Measurements from ENCODE around the gene BANP.
"Not testable (repeated sequence)": the region's sequence is repeated elsewhere in the genome, so short reads cannot be mapped to it uniquely, and the experiment has no call there.

BANP gene

DNA sequence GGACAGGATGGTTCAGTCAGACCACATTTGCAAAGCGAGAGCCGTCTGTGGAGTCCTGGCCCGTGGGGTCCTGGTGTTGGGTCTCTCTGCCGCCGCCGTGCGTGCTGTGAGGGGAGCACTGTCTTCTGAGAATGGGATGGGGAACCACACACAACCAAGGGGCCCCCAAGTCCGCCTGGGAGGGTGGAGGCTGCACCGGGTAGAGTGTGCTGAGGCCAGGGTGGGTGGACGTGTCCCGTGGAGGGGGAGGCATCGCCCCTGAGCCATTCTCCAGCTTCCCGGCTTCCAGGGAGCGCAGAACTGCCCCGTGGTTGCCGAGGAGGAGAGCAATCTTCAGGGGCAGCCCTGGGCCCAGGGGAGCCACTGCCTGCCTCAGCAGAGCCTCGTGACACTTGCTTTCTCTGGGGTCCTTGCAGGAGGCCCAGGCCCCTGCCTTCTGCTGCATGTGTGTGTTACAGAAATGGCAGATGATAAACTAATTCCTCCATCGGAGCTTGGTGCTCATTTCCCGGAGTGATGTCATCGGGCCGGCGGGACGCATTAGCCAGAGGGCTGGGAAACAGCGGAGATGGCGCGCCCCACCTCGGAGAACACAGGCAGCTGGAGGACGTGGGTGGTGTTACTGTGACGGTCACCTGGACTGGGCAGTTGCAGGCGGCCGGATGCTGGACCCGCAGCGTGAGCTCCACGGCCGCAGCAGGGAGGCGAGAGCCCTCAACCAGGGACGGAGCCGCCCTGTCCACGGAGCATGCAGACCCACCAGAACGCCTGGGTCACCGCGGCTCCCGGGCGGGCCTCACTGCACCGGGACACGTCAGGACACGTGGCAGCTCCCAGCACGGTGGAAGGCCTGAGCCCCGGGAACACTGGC lies 168.9 kb downstream of the BANP start:
- H4K8ac ChIP-seq (ENCODE audit: low read depth, low read length); H2BK120ac ChIP-seq (ENCODE audit: insufficient read depth, low read length, poor library complexity); H3K79me1 ChIP-seq (ENCODE audit: low read length); H2BK12ac ChIP-seq (ENCODE audit: low read length); H4K12ac ChIP-seq (ENCODE audit: low read depth, low read length); H3K79me2 ChIP-seq (ENCODE audit: control insufficient read depth, insufficient read depth, low read length, poor library complexity); H3K27ac ChIP-seq (ENCODE audit: low read depth, low read length); H3K23ac ChIP-seq (ENCODE audit: low read length); H3K9ac ChIP-seq (ENCODE audit: low read length); H2AFZ ChIP-seq (ENCODE audit: insufficient read depth, low read length, poor library complexity); H3K36me3 ChIP-seq (ENCODE audit: control insufficient read depth in 1 of 2, insufficient read depth in 2 of 2, low read length in 2 of 2); H3K4me2 ChIP-seq (ENCODE audit: low read length); H3K18ac ChIP-seq (ENCODE audit: low read length); H3K14ac ChIP-seq (ENCODE audit: low read length); H2BK5ac ChIP-seq (ENCODE audit: low read depth, low read length, poor library complexity); H3K4ac ChIP-seq (ENCODE audit: low read depth, low read length); H4K91ac ChIP-seq (ENCODE audit: low read depth, low read length); H3K27me3 ChIP-seq (ENCODE audit: insufficient read depth, low read length); H3K9me3 ChIP-seq (ENCODE audit: insufficient read depth, low read depth, low read length): not testable (repeated sequence)
- peaks cover 6 to 12% of the 10 kb centered on the region in 2 experiments for H3K4me1 ChIP-seq (ENCODE audit: control insufficient read depth in 1 of 2, insufficient read depth in 2 of 2, low read length in 2 of 2)
- H3K4me3 ChIP-seq (ENCODE audit: low read depth, low read length) = peak overlapping the region; percentile 8
- peak overlapping the region; percentile 47 for H2AK5ac ChIP-seq (ENCODE audit: low read length)
- no CpG with 5 or more reads among the region's 49 CpGs for WGBS (ENCODE audit: extremely low coverage, insufficient coverage, insufficient read length)
- DNase-seq = peak; percentile 70 to 76

DNA sequence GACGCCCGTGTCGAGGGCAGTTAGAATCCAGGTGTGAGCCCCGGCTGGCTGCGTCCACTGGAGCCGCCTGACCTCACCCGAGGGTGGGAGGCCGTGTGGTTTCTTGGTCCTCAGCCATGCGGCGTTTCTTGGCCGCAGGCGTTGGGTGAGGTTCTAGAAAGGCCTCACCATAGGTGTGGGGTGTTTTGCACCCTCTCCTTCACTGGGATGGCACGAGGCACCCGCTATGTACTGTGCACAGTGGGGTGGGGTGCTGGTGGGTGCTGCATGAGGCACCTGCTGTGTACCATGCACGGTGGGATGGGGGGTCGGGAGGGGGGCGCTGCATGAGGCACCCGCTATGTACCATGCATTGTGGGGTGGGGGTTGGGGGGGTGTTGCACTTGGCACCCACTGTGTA lies 169.6 kb downstream of the BANP start:
- Histone ChIP-seq H3K27ac (ENCODE audit: low read depth, low read length) (no peak overlapping the region), H3K79me1 (ENCODE audit: low read length) (no peaks in the 10 kb centered on the region), H2BK12ac (ENCODE audit: low read length) (no peak overlapping the region), H4K91ac (ENCODE audit: low read depth, low read length) (no peak overlapping the region), H3K23ac (ENCODE audit: low read length) (no peak overlapping the region), H2BK5ac (ENCODE audit: low read depth, low read length, poor library complexity) (no peak overlapping the region), H2AK5ac (ENCODE audit: low read length) (no peak overlapping the region), H3K4me3 (ENCODE audit: low read depth, low read length) (no peak overlapping the region), H3K9ac (ENCODE audit: low read length) (no peak overlapping the region), H3K4me1 (ENCODE audit: control insufficient read depth in 1 of 2, insufficient read depth in 2 of 2, low read length in 2 of 2) (peaks cover 6 to 12% of the 10 kb centered on the region in 2 experiments), H3K4me2 (ENCODE audit: low read length) (no peak overlapping the region), H3K4ac (ENCODE audit: low read depth, low read length) (no peak overlapping the region), H3K79me2 (ENCODE audit: control insufficient read depth, insufficient read depth, low read length, poor library complexity) (no peaks in the 10 kb centered on the region), H4K12ac (ENCODE audit: low read depth, low read length) (no peak overlapping the region), H2BK120ac (ENCODE audit: insufficient read depth, low read length, poor library complexity) (no peak overlapping the region), H3K14ac (ENCODE audit: low read length) (no peak overlapping the region), H3K9me3 (ENCODE audit: insufficient read depth, low read depth, low read length) (peaks cover 2% of the 10 kb centered on the region), H2AFZ (ENCODE audit: insufficient read depth, low read length, poor library complexity) (no peak overlapping the region), H3K18ac (ENCODE audit: low read length) (no peak overlapping the region), H3K27me3 (ENCODE audit: insufficient read depth, low read length) (no peaks in the 10 kb centered on the region), H3K36me3 (ENCODE audit: control insufficient read depth in 1 of 2, insufficient read depth in 2 of 2, low read length in 2 of 2) (no peaks in the 10 kb centered on the region), H4K8ac (ENCODE audit: low read depth, low read length) (no peak overlapping the region)
- no peak for DNase-seq
- no CpG with 5 or more reads among the region's 18 CpGs for WGBS (ENCODE audit: extremely low coverage, insufficient coverage, insufficient read length)

- WGBS (ENCODE audit: extremely low coverage, insufficient coverage, insufficient read length) = no CpG with 5 or more reads among the region's 11 CpGs
- not testable (repeated sequence) for H2AFZ ChIP-seq (ENCODE audit: insufficient read depth, low read length, poor library complexity); H3K23ac ChIP-seq (ENCODE audit: low read length); H2BK12ac ChIP-seq (ENCODE audit: low read length); H3K4me2 ChIP-seq (ENCODE audit: low read length); H4K12ac ChIP-seq (ENCODE audit: low read depth, low read length); H3K27ac ChIP-seq (ENCODE audit: low read depth, low read length); H2BK5ac ChIP-seq (ENCODE audit: low read depth, low read length, poor library complexity); H3K18ac ChIP-seq (ENCODE audit: low read length); H4K8ac ChIP-seq (ENCODE audit: low read depth, low read length); H3K79me1 ChIP-seq (ENCODE audit: low read length); H2BK120ac ChIP-seq (ENCODE audit: insufficient read depth, low read length, poor library complexity); H3K79me2 ChIP-seq (ENCODE audit: control insufficient read depth, insufficient read depth, low read length, poor library complexity); H3K27me3 ChIP-seq (ENCODE audit: insufficient read depth, low read length); H2AK5ac ChIP-seq (ENCODE audit: low read length); H3K36me3 ChIP-seq (ENCODE audit: control insufficient read depth in 1 of 2, insufficient read depth in 2 of 2, low read length in 2 of 2); H3K9me3 ChIP-seq (ENCODE audit: insufficient read depth, low read depth, low read length); H3K4me3 ChIP-seq (ENCODE audit: low read depth, low read length); H3K9ac ChIP-seq (ENCODE audit: low read length); H3K14ac ChIP-seq (ENCODE audit: low read length); H3K4ac ChIP-seq (ENCODE audit: low read depth, low read length); H4K91ac ChIP-seq (ENCODE audit: low read depth, low read length)
- DNase-seq = peak in 1 of 2 donors; percentile 31
- peaks cover 6 to 12% of the 10 kb centered on the region in 2 experiments for H3K4me1 ChIP-seq (ENCODE audit: control insufficient read depth in 1 of 2, insufficient read depth in 2 of 2, low read length in 2 of 2)
Observed at GRCh38 chr16:88121391-88121790, 170.2 kb downstream of the BANP start.

- no peak overlapping the region for H2BK5ac ChIP-seq (ENCODE audit: low read depth, low read length, poor library complexity)
- H4K12ac ChIP-seq (ENCODE audit: low read depth, low read length) = no peak overlapping the region
- no peak overlapping the region for H3K23ac ChIP-seq (ENCODE audit: low read length)
- H3K18ac ChIP-seq (ENCODE audit: low read length) = no peak overlapping the region
- H3K4me1 ChIP-seq (ENCODE audit: control insufficient read depth in 1 of 2, insufficient read depth in 2 of 2, low read length in 2 of 2) = peaks cover 6 to 12% of the 10 kb centered on the region in 2 experiments
- no peak overlapping the region for H3K9ac ChIP-seq (ENCODE audit: low read length)
- no peak overlapping the region for H4K8ac ChIP-seq (ENCODE audit: low read depth, low read length)
- no peaks in the 10 kb centered on the region for H3K9me3 ChIP-seq (ENCODE audit: insufficient read depth, low read depth, low read length)
- H3K4me3 ChIP-seq (ENCODE audit: low read depth, low read length) = no peak overlapping the region
- H3K14ac ChIP-seq (ENCODE audit: low read length) = no peak overlapping the region
- H2AFZ ChIP-seq (ENCODE audit: insufficient read depth, low read length, poor library complexity) = no peak overlapping the region
- H3K79me2 ChIP-seq (ENCODE audit: control insufficient read depth, insufficient read depth, low read length, poor library complexity) = no peaks in the 10 kb centered on the region
- H4K91ac ChIP-seq (ENCODE audit: low read depth, low read length) = no peak overlapping the region
- no peak overlapping the region for H2BK120ac ChIP-seq (ENCODE audit: insufficient read depth, low read length, poor library complexity)
- H3K4ac ChIP-seq (ENCODE audit: low read depth, low read length) = no peak overlapping the region
- no peaks in the 10 kb centered on the region for H3K27me3 ChIP-seq (ENCODE audit: insufficient read depth, low read length)
- no peak overlapping the region for H2BK12ac ChIP-seq (ENCODE audit: low read length)
- no peak overlapping the region for H3K4me2 ChIP-seq (ENCODE audit: low read length)
- no peak for DNase-seq
- H3K36me3 ChIP-seq (ENCODE audit: control insufficient read depth in 1 of 2, insufficient read depth in 2 of 2, low read length in 2 of 2) = no peaks in the 10 kb centered on the region
- no peak overlapping the region for H2AK5ac ChIP-seq (ENCODE audit: low read length)
- no peak overlapping the region for H3K27ac ChIP-seq (ENCODE audit: low read depth, low read length)
- no CpG with 5 or more reads among the region's 42 CpGs for WGBS (ENCODE audit: extremely low coverage, insufficient coverage, insufficient read length)
- H3K79me1 ChIP-seq (ENCODE audit: low read length) = no peaks in the 10 kb centered on the region
Observed at GRCh38 chr16:88121886-88122580, 170.8 kb downstream of the BANP start.

Measured in trophoblast cell (in vitro differentiated cells and primary cell).